ENCODE data around the gene GFRA4.

GFRA4 gene

GRCh38 chr20:3706774-3707507 is 43.7 kb upstream of the GFRA4 start:
- in situ Hi-C loops (cut with HindIII; ENCODE audit: low sequenced_read_pairs), result loop anchor here (5.0 kb wide), 1 partner anchor 50 kb away; no protein-coding TSS in a partner anchor
- no peak for DNase-seq (ENCODE audit: low read depth)
- H3K4me3 ChIP-seq (ENCODE audit: low read depth, low read length), result no peak overlapping the region
- no peak for TF ChIP-seq CTCF (IDR thresholded peaks at IDR 0.05; ENCODE audit: low read depth, low read length, missing control alignments)

GRCh38 chr20:3705970-3706739 is 43.0 kb upstream of the GFRA4 start:
- no peak overlapping the region for H3K4me3 ChIP-seq (ENCODE audit: low read depth, low read length)
- in situ Hi-C loops (cut with HindIII; ENCODE audit: low sequenced_read_pairs), result loop anchor here (5.0 kb wide), 1 partner anchor 51 kb away; no protein-coding TSS in a partner anchor

GRCh38 chr20:3705491-3705969 is 42.3 kb upstream of the GFRA4 start:
- H3K4me3 ChIP-seq (ENCODE audit: low read depth, low read length), result no peak overlapping the region
- in situ Hi-C loops (cut with HindIII; ENCODE audit: low sequenced_read_pairs), result loop anchor here (5.0 kb wide), 1 partner anchor 52 kb away; no protein-coding TSS in a partner anchor
- DNase-seq (ENCODE audit: low read depth), result no peak
- no peak for TF ChIP-seq CTCF (IDR thresholded peaks at IDR 0.05; ENCODE audit: low read depth, low read length, missing control alignments)

More at GRCh38 chr20:3705970-3706739, 43.0 kb upstream of the GFRA4 start:
- no peak for DNase-seq (ENCODE audit: low read depth)
- no peak for TF ChIP-seq CTCF (IDR thresholded peaks at IDR 0.05; ENCODE audit: low read depth, low read length, missing control alignments)

- DNase-seq (ENCODE audit: low read depth), result no peak
- H3K4me3 ChIP-seq (ENCODE audit: low read depth, low read length), result no peak overlapping the region
- no peak for TF ChIP-seq CTCF (IDR thresholded peaks at IDR 0.05; ENCODE audit: low read depth, low read length, missing control alignments)
- in situ Hi-C loops (cut with HindIII; ENCODE audit: low sequenced_read_pairs), result no loop called here
Observed at GRCh38 chr20:3704087-3704486, 40.9 kb upstream of the GFRA4 start.

- H3K4me3 ChIP-seq (ENCODE audit: low read depth, low read length), result no peak overlapping the region
- in situ Hi-C loops (cut with HindIII; ENCODE audit: low sequenced_read_pairs), result no loop called here
- no peak for DNase-seq (ENCODE audit: low read depth)
- no peak for TF ChIP-seq CTCF (IDR thresholded peaks at IDR 0.05; ENCODE audit: low read depth, low read length, missing control alignments)
Observed at GRCh38 chr20:3702611-3703391, 39.6 kb upstream of the GFRA4 start.
